ENCODE results near the gene NPAS2.

- TF ChIP-seq, protein P1, sequence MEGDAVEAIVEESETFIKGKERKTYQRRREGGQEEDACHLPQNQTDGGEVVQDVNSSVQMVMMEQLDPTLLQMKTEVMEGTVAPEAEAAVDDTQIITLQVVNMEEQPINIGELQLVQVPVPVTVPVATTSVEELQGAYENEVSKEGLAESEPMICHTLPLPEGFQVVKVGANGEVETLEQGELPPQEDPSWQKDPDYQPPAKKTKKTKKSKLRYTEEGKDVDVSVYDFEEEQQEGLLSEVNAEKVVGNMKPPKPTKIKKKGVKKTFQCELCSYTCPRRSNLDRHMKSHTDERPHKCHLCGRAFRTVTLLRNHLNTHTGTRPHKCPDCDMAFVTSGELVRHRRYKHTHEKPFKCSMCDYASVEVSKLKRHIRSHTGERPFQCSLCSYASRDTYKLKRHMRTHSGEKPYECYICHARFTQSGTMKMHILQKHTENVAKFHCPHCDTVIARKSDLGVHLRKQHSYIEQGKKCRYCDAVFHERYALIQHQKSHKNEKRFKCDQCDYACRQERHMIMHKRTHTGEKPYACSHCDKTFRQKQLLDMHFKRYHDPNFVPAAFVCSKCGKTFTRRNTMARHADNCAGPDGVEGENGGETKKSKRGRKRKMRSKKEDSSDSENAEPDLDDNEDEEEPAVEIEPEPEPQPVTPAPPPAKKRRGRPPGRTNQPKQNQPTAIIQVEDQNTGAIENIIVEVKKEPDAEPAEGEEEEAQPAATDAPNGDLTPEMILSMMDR (IDR thresholded peaks at IDR 0.05), result no peak
- TF ChIP-seq POLR2A (IDR thresholded peaks at IDR 0.05), result no peak
Measured at GRCh38 chr2:101026253-101026701, 206.3 kb downstream of the NPAS2 start.
